HG02642 (cell line): ENCODE measurements around the gene PARD3.

Experiments used
- ATAC-seq: cut with Tn5 transposase; IDR thresholded peaks from one replicate; pipeline ENCODE4 v1.9.1; 2021; ENCODE audit warnings: mild to moderate bottlenecking; ENCODE audit not compliant: unreplicated experiment, poor library complexity

PARD3 gene

GRCh38 chr10:34826221-34826620 is 11.1 kb upstream of the PARD3 start:
- ATAC-seq = no peak

DNA sequence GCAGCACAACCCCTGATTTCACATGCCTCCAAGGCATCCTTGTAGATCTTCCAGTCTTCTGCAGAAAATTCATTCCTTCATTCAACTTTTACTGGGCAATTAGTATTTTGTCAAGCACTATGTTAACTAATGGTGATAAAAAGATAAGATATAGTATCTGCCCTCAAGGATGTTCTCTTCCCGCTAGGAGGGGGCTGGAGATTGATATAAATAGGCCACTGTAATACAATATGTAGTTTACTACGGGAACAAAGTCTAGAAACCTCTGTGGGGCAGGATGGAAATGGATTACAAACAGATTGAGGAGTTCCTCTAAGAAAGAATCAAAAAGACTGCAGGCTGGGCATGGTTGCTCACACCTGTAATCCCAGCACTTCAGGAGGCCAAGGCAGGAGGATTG is 10.3 kb upstream of the PARD3 start:
- ATAC-seq = no peak

- ATAC-seq = no peak
Measured at GRCh38 chr10:34824870-34825269, 9.8 kb upstream of the PARD3 start.

DNA sequence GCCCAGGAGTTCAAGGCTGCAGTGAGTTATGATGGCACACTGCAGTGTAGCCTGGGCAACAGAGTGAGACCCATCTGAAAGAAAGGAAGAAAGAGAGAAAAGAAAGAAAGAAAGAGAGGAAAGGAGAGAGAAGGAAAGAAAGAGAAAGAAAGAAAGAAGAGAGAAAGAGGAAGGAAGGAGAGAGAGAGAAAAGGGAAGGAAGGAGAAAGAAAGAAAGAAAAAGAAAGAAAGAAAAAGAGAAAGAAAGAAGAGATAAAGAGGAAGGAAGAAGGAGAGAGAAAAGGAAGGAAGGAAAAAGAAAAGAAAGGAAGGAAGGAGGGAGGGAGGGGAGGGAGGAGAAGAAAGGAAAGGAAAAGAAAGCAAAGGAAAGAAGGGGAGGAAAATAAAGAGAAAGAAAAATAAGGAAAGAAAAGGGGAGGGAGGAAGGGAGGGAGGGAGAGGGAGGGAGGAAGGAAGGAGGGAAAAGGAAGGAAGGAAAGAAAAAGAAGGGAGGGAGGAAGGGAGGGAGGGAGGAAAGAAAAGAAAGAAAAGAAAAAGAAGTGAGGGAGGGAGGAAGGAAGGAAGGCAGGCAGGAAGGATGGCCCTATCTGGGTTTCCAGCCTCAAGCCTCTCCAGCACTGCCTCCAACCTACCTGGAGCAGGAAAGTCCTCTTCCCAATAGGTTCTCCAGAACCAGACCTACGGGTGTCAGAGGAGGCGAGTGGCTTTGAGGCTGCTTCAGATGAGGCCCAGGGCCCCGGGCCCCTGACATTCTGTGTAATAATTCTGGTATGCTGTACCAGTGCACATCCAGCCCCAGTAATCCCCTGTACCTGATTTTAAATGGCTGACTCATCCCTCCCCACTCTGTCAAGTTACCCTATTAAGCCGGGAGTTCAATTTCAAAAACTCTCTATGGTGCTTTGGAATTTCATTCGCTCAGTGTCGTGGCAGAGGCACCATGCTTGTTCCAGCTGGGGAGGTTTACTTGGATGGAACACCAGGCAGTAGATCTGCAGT is 6.8 kb upstream of the PARD3 start:
- ATAC-seq = no peak

GRCh38 chr10:34817586-34817985 is 2.5 kb upstream of the PARD3 start:
- no peak for ATAC-seq

DNA sequence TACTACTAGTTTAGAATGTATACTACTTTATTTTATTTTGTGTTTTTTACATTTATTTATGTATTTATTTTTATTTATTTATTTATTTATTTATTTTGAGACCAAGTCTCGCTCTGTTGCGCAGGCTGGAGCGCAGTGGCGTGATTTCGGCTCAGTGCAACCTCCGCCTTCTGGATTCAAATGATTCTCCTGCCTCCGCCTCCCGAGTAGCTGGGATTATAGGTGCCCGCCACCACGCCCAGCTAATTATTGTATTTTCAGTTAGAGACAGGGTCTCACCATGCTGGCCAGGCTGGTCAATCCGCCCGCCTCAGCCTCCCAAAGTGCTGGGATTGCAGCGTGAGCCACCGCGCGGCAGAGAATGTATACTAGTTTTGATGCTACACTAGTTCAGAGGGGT is 2.0 kb upstream of the PARD3 start:
- ATAC-seq = no peak

DNA sequence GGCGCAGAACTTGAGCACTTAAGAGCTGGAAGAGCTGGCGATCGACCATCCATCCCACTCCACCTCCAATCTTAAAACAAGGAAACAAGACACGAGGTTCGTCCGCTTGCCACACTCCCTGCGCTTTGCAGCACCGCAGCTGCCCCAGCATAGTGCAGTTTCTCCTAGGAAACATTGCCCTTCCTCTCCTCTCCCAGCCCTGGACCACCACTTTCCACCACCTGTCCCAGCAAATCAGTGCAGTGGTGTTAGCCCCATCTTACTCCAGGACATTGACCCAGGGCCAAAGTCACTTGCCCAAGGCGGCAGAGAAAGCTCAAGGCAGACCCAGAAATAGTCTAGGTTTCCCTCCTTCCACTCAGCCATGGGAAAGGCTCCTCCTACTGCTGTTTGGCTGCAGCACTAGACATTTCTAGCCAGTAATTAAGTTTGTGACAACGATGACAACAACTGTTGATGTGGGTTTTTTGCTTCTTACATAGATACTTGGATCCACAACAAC is 1.5 kb upstream of the PARD3 start:
- ATAC-seq = no peak

DNA sequence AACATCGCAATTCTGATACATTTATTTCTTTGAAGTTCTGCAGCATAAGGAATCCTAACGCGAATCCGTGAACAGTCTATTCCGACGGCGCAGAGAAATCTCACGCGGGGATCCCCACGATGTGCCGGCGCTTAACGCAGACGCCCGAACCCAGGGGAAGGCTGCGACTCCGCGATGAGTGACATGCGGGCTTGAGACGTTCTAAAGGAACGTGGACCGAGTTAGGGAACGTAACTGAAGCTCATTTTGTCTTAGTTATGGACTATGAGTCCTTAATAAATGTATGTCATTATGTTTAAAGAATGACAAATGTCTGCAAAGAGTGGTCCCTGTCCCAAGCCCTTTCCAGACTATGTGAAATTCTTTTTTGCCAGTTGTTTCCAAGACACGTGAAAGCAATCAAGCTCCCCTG is 995 bp upstream of the PARD3 start:
- no peak for ATAC-seq

DNA sequence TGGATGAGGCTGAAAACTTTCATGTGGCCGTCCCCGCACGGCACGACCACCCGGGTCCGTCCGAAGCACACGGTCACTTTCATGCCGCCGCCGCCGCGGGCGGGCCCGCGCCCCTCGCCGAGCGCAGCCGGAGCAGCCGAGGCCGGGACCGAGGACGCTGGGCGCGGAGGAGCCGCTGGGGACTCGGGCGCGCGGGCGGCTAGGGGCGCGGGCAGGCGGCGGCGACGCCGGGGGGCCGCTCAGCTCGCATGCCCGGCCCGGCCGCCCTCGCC is 247 bp downstream of the PARD3 start:
- no peak for ATAC-seq

DNA sequence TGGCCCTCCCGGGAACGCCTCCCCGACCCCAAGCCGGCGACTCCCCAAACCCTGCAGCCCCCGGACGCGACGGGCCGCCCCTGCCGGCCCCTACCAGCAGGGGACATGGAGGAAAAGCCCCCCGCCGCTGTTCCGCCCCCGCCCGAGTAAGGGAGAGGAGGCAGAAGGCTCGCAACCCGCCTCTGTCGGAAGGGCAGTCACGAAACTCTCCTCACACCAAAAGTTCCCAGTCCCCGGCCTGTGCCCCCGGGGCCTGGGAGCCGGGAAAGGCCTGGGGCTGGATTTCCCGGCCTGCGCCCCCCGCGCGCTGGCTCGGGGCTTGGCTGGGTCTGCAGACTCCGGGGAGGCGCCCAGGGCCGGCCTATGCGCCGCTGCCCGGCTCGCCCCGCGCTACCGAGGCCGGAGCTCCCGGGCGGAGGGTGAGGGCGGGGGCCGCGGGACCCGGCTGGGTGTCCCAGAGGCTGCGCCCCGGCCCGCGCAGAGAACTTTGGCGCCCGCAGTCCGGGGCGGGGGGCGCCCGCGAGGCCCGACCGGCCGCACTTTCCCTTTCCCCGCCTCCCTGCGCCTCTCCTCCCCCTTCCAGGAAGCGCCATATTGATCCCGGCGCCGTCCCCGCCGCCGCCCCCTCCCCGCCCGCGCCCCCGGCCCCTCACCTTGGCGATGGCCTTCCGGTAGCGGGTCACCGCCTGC is 728 bp downstream of the PARD3 start:
- ATAC-seq = peak; percentile 37

- no peak for ATAC-seq
Measured at GRCh38 chr10:34813626-34814222, 1.4 kb downstream of the PARD3 start.

DNA sequence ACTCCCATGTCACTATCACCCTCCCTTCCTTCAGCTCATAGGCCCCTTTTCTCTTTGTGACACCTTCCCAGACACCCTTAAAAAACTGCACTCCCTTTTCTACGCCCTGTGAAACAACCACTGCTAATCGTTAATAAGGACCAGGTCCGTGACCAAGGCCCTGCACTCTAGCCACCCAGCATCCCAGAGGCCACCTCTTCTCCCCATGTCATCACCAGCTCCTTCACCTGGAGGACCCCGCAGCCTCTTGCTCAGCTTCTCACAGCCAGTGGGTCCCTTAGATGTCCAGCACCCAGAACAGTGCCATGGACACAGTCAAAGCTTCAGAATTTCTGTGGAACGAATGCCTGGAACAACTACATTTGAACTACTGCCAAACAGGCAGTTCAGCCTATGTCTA is 2.3 kb downstream of the PARD3 start:
- no peak for ATAC-seq

DNA sequence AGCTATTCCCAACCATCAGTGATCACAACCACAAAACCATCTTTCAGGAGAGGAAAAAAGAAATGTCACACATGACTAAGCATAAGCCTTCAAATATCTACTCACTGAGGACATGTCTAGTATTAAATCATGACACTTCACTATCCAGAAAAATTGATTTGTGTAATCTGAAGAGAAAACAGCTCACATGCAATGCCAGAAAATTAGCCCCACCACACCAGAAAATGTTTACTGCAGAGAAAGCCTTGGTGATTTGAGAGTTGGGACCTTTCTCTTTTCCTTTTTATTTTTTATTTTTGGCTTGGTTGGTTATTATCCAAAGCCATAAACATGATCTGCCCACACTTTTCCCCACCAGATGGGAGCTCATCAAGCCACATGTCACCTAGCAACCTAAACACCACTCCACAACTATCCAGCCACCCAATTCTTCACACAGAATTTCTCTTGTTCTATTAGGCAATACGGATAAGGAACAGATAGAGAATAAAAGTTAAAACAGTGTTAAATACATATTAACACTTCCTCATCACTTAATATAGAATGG is 3.1 kb downstream of the PARD3 start:
- no peak for ATAC-seq

GRCh38 chr10:34811126-34811967 is 3.7 kb downstream of the PARD3 start:
- ATAC-seq = no peak

- peak; percentile 18 for ATAC-seq
Measured at GRCh38 chr10:34809796-34810195, 5.3 kb downstream of the PARD3 start.

DNA sequence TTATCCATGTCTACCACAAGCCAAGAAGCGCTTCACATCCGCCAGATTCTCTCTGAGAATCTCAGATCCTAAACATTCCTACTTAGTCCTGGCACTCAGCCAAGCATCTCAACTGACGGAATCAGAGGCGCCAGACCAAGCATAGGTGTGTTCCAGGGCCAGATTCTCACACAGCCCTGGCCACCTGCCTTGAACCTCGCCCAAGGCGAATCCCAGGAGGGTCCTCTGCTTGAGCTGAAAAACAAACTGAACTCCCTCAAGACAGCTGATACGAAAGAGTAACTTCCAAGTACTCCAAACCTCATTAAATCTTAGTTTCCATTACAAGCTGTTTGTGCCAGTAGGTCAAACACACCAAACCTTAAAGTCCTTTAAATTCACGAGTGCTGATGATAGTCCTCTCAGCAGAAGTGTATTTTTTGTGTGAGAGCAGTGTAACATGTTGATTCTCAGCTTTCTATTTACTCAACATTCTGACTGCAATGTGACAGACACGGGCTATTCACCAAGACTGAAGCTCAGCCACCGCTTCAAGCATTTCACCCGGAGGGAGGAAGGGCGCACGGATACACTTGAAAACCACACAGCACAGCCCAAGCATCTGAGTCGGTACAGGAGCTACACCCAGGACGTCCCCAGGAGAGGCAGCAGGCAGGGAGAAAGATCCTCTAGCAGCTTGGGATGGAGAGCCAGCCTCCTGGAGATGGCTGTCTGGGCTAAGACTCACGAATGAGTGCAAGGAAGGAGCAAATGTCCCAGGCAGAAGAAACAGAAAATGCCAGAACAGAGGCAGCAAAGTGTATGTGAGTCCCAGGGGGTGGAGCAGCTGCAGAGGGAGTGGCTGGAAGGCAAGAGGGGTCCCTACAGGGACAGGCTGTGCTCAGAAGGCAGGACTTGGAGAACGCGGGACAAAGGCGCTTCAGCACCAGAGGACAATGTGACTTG is 6.0 kb downstream of the PARD3 start:
- peak; percentile 58 for ATAC-seq

- ATAC-seq = no peak
Measured at GRCh38 chr10:34808336-34808735, 6.8 kb downstream of the PARD3 start.

DNA sequence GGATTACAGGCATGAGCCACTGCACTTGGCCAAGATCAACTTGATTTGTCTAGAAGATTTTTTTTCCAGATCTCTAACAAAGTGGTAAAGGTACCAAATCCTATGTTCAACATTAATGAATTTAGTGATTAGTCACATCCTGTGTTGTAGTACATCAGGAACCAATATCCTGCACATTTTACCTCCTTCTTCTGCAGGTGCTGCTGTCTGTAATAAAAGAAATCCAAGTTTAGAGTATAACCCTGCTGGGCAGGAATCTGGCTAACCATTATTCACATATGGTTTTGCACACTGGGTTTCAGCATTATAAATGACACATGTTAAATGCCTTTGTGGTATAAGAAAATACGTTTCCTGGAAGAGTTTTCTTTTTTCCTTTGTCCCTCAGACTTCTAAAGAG is 10.8 kb downstream of the PARD3 start:
- ATAC-seq = no peak

DNA sequence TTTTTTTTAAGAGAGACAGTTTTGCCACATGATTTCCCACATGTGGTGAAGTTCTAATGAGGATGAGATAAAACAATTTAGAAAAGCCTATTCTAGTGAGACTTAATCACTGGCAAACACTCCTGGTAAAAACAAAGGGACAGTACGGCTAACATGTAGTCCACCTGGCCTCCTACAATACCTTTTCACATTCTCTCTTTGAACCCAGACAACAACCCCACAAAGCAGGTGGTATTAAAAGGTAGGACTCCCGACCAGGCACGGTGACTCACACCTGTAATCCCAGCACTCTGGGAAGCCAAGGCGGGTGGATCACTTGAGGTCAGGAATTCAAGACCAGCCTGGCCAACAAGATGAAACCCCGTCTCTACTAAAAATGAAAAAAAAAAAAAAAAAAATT is 12.4 kb downstream of the PARD3 start:
- no peak for ATAC-seq
